ENCODE results near the gene GTF2H2C.
"Not testable (repeated sequence)": the region's sequence is repeated elsewhere in the genome, so short reads cannot be mapped to it uniquely, and the experiment has no call there.

The GTF2H2C gene

DNA sequence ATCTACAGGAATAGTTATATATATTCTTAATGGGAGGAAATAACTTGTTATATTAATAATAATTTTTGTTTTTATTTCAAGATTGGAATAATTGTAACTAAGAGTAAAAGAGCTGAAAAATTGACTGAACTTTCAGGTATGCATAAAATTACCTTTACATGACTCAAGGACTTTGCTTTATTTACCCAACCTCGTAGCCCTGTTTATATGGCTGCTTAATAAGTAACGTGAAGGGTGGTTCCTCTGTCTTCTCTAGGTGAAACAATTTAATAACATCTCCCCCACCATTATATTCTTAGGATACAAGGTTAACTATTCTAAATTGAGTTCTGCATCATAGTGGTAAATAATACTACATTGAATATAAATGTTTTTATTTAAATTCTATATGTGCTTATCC lies 8.1 kb downstream of the GTF2H2C start:
- DNase-seq, result not testable (repeated sequence)

- not testable (repeated sequence) for DNase-seq
Measured at GRCh38 chr5:69583356-69583755, 23.4 kb downstream of the GTF2H2C start.

- DNase-seq, result not testable (repeated sequence)
Measured at GRCh38 chr5:69596114-69596840, 36.3 kb downstream of the GTF2H2C start.

GRCh38 chr5:69601947-69602346 lies 42.0 kb downstream of the GTF2H2C start:
- DNase-seq, result not testable (repeated sequence)

DNA sequence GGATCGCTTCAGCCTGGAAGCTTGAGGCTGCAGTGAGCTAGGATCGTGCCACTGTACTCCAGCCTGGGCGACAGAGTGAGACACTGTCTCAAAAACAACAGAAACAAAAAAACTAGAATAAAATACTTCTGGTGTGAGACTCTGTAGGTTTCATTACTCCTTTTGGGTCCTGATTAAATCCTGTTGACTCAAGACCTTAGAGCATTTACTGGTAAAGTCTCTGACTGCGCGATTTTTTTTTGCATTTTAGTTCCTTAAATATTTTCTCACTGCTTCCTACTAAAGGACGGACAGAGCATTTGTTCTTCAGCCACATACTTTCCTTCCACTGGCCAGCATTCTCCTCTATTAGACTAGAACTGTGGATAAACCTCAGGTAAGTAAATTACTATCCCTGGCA lies 46.8 kb downstream of the GTF2H2C start:
- DNase-seq, result not testable (repeated sequence)

DNA sequence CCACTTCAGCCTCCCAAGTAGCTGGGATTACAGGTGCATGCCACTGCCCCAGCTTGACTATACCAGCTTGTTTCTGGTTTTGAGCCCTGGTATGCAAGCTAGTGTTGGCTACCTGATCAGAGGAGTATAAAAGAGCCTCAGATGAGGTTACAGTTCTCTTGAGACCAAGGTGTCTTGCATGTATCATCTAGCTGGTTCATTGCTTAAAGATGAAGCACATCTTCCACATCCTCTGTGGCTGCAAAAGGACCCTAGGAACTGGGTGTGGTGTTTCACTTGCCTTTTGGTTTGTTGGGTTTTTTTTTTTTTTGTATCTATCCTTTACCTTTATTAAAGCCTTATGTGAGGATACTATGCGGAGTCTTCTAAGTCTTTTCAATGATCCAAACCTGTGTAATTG lies 47.8 kb downstream of the GTF2H2C start:
- not testable (repeated sequence) for DNase-seq

GRCh38 chr5:69608861-69609496 lies 49.0 kb downstream of the GTF2H2C start:
- DNase-seq, result not testable (repeated sequence)

GRCh38 chr5:69614843-69615242 lies 54.9 kb downstream of the GTF2H2C start:
- not testable (repeated sequence) for DNase-seq

DNA sequence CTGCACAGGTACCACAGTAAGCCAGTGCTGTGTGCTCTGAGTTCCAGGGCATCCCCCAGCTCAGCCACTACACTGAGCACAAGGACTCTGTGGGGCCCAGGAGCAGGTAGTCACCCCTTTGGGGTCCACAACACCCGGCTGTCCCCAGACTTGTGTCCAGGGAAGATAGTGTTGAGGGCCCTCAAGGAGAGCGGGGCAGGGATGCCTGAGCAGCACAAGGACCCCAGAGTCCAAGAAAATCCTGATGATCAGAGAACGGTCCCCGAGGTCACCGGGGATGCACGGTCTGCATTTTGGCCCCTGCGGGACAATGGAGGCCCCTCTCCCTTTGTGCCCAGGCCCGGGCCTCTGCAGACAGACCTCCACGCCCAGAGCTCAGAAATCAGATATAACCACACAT lies 71.9 kb downstream of the GTF2H2C start:
- not testable (repeated sequence) for DNase-seq
